Activated naive CD8-positive, alpha-beta T cell treated with anti-CD3 and anti-CD28 coated beads, Interleukin-2, amount 50 U/mL, for 24 hours (primary cell): ENCODE measurements around the gene NDE1.

Experiments used
- ATAC-seq: fragments of 150-1000 bp; cut with Tn5 transposase; one replicate; pipeline ENCODE4 v1.10.0; 2021
- DNase-seq: peaks from one replicate; pipeline ENCODE4 v3.0.0; 2021
- H3K27ac Mint-ChIP-seq: one replicate; pipeline ENCODE4 v1.8.0; 2021; ENCODE audit warnings: mild to moderate bottlenecking, mixed read lengths
- H3K27me3 Mint-ChIP-seq: one replicate; pipeline ENCODE4 v1.8.0; 2021; ENCODE audit warnings: mixed read lengths
- H3K36me3 Mint-ChIP-seq: one replicate; pipeline ENCODE4 v1.8.0; 2021; ENCODE audit warnings: low read depth, mixed read lengths
- H3K4me1 Mint-ChIP-seq: one replicate; pipeline ENCODE4 v1.8.0; 2021; ENCODE audit warnings: mixed read lengths
- H3K4me3 Mint-ChIP-seq: one replicate; pipeline ENCODE4 v1.8.0; 2021; ENCODE audit warnings: mild to moderate bottlenecking, moderate library complexity, mixed read lengths
- H3K9me3 Mint-ChIP-seq: one replicate; pipeline ENCODE4 v1.8.0; 2021; ENCODE audit warnings: mixed read lengths

The NDE1 gene

GRCh38 chr16:15737140-15737644, 87.1 kb downstream of the NDE1 start:
- peaks cover 23% of the 10 kb centered on the region for H3K36me3 Mint-ChIP-seq
- H3K4me3 Mint-ChIP-seq = no peak overlapping the region
- H3K27ac Mint-ChIP-seq = no peak overlapping the region
- no peak for ATAC-seq
- H3K9me3 Mint-ChIP-seq = no peaks in the 10 kb centered on the region
- no peak for DNase-seq
- H3K4me1 Mint-ChIP-seq = no peaks in the 10 kb centered on the region
- no peaks in the 10 kb centered on the region for H3K27me3 Mint-ChIP-seq

- H3K36me3 Mint-ChIP-seq = peaks cover 21% of the 10 kb centered on the region
These were observed 89.4 kb downstream of the NDE1 start for GRCh38 chr16:15739464-15739863.

GRCh38 chr16:15739950-15740349, 89.9 kb downstream of the NDE1 start:
- no peaks in the 10 kb centered on the region for H3K9me3 Mint-ChIP-seq
- no peaks in the 10 kb centered on the region for H3K27me3 Mint-ChIP-seq
- H3K27ac Mint-ChIP-seq = no peak overlapping the region
- DNase-seq = no peak
- no peak overlapping the region for H3K4me3 Mint-ChIP-seq
- H3K4me1 Mint-ChIP-seq = no peaks in the 10 kb centered on the region
- no peak for ATAC-seq
- H3K36me3 Mint-ChIP-seq = peaks cover 21% of the 10 kb centered on the region

More at GRCh38 chr16:15739464-15739863, 89.4 kb downstream of the NDE1 start:
- ATAC-seq (no peak), DNase-seq (no peak)
- no peaks in the 10 kb centered on the region for H3K4me1 Mint-ChIP-seq
- no peak overlapping the region for H3K4me3 Mint-ChIP-seq
- H3K9me3 Mint-ChIP-seq = no peaks in the 10 kb centered on the region
- no peak overlapping the region for H3K27ac Mint-ChIP-seq
- H3K27me3 Mint-ChIP-seq = no peaks in the 10 kb centered on the region

GRCh38 chr16:15741207-15741871, 91.3 kb downstream of the NDE1 start:
- Mint-ChIP-seq H3K27me3 (no peaks in the 10 kb centered on the region), H3K27ac (peak overlapping the region; percentile 10), H3K36me3 (peaks cover 17% of the 10 kb centered on the region), H3K9me3 (no peaks in the 10 kb centered on the region), H3K4me1 (no peaks in the 10 kb centered on the region), H3K4me3 (no peak overlapping the region)
- ATAC-seq (no peak), DNase-seq (no peak)

GRCh38 chr16:15742716-15743115, 92.7 kb downstream of the NDE1 start:
- H3K27me3 Mint-ChIP-seq = no peaks in the 10 kb centered on the region
- H3K27ac Mint-ChIP-seq = no peak overlapping the region
- H3K4me3 Mint-ChIP-seq = no peak overlapping the region
- peaks cover 12% of the 10 kb centered on the region for H3K36me3 Mint-ChIP-seq
- no peaks in the 10 kb centered on the region for H3K4me1 Mint-ChIP-seq
- DNase-seq (no peak), ATAC-seq (no peak)
- H3K9me3 Mint-ChIP-seq = no peaks in the 10 kb centered on the region

- no peaks in the 10 kb centered on the region for H3K4me1 Mint-ChIP-seq
These were observed 93.6 kb downstream of the NDE1 start for GRCh38 chr16:15743657-15744056.

GRCh38 chr16:15746332-15746731, 96.3 kb downstream of the NDE1 start:
- Mint-ChIP-seq H3K9me3 (no peaks in the 10 kb centered on the region), H3K36me3 (peaks cover 8% of the 10 kb centered on the region), H3K4me1 (no peaks in the 10 kb centered on the region), H3K4me3 (no peak overlapping the region), H3K27ac (no peak overlapping the region), H3K27me3 (no peaks in the 10 kb centered on the region)
- no peak for ATAC-seq
- no peak for DNase-seq

More at GRCh38 chr16:15743657-15744056, 93.6 kb downstream of the NDE1 start:
- Mint-ChIP-seq H3K4me3 (no peak overlapping the region), H3K27me3 (no peaks in the 10 kb centered on the region), H3K9me3 (no peaks in the 10 kb centered on the region), H3K36me3 (peaks cover 10% of the 10 kb centered on the region), H3K27ac (no peak overlapping the region)
- DNase-seq = no peak
- no peak for ATAC-seq

- Mint-ChIP-seq H3K9me3 (no peaks in the 10 kb centered on the region), H3K4me3 (no peak overlapping the region), H3K36me3 (no peaks in the 10 kb centered on the region), H3K4me1 (no peaks in the 10 kb centered on the region), H3K27me3 (no peaks in the 10 kb centered on the region), H3K27ac (no peak overlapping the region)
- ATAC-seq = no peak
- DNase-seq = no peak
These were observed 97.9 kb downstream of the NDE1 start for GRCh38 chr16:15747937-15748336.

- H3K27ac Mint-ChIP-seq = no peak overlapping the region
- H3K4me3 Mint-ChIP-seq = no peak overlapping the region
- DNase-seq (no peak), ATAC-seq (no peak)
- H3K4me1 Mint-ChIP-seq = no peaks in the 10 kb centered on the region
- no peaks in the 10 kb centered on the region for H3K27me3 Mint-ChIP-seq
- H3K9me3 Mint-ChIP-seq = no peaks in the 10 kb centered on the region
- no peaks in the 10 kb centered on the region for H3K36me3 Mint-ChIP-seq
These were observed 98.6 kb downstream of the NDE1 start for GRCh38 chr16:15748654-15749053.

- no peak for ATAC-seq
- H3K4me3 Mint-ChIP-seq = no peak overlapping the region
These were observed 99.3 kb downstream of the NDE1 start for GRCh38 chr16:15749371-15749770.

GRCh38 chr16:15749985-15750384, 99.9 kb downstream of the NDE1 start:
- Mint-ChIP-seq H3K9me3 (no peaks in the 10 kb centered on the region), H3K36me3 (no peaks in the 10 kb centered on the region), H3K4me1 (no peaks in the 10 kb centered on the region), H3K4me3 (no peak overlapping the region), H3K27ac (no peak overlapping the region), H3K27me3 (no peaks in the 10 kb centered on the region)
- DNase-seq (no peak), ATAC-seq (no peak)

More at GRCh38 chr16:15749371-15749770, 99.3 kb downstream of the NDE1 start:
- DNase-seq = no peak
- Mint-ChIP-seq H3K27ac (no peak overlapping the region), H3K27me3 (no peaks in the 10 kb centered on the region), H3K9me3 (no peaks in the 10 kb centered on the region), H3K4me1 (no peaks in the 10 kb centered on the region), H3K36me3 (no peaks in the 10 kb centered on the region)

- DNase-seq (no peak), ATAC-seq (no peak)
- Mint-ChIP-seq H3K27ac (no peak overlapping the region), H3K4me1 (peaks cover 1% of the 10 kb centered on the region), H3K4me3 (no peak overlapping the region), H3K27me3 (peaks cover 2% of the 10 kb centered on the region), H3K9me3 (no peaks in the 10 kb centered on the region), H3K36me3 (no peaks in the 10 kb centered on the region)
These were observed 101.9 kb downstream of the NDE1 start for GRCh38 chr16:15751940-15752339.

- Mint-ChIP-seq H3K27me3 (peaks cover 2% of the 10 kb centered on the region), H3K27ac (no peak overlapping the region), H3K36me3 (no peaks in the 10 kb centered on the region), H3K4me3 (no peak overlapping the region), H3K9me3 (no peaks in the 10 kb centered on the region), H3K4me1 (peaks cover 1% of the 10 kb centered on the region)
- ATAC-seq = no peak
- no peak for DNase-seq
These were observed 102.9 kb downstream of the NDE1 start for GRCh38 chr16:15752717-15753488.

- no peak overlapping the region for H3K27ac Mint-ChIP-seq
- H3K27me3 Mint-ChIP-seq = peaks cover 4% of the 10 kb centered on the region
- no peaks in the 10 kb centered on the region for H3K36me3 Mint-ChIP-seq
- DNase-seq (no peak), ATAC-seq (no peak)
- no peaks in the 10 kb centered on the region for H3K9me3 Mint-ChIP-seq
- peaks cover 4% of the 10 kb centered on the region for H3K4me1 Mint-ChIP-seq
- no peak overlapping the region for H3K4me3 Mint-ChIP-seq
These were observed 104.9 kb downstream of the NDE1 start for GRCh38 chr16:15754821-15755534.

GRCh38 chr16:15757077-15757386, 107.0 kb downstream of the NDE1 start:
- no peak overlapping the region for H3K4me3 Mint-ChIP-seq
- peaks cover 7% of the 10 kb centered on the region for H3K27me3 Mint-ChIP-seq
- H3K27ac Mint-ChIP-seq = no peak overlapping the region
- no peaks in the 10 kb centered on the region for H3K9me3 Mint-ChIP-seq
- H3K36me3 Mint-ChIP-seq = no peaks in the 10 kb centered on the region
- peaks cover 4% of the 10 kb centered on the region for H3K4me1 Mint-ChIP-seq
- DNase-seq = no peak
- no peak for ATAC-seq
